ENCODE results near the gene KRTAP6-3. TPM values are rescaled to one million over a fixed set of nuclear protein-coding genes. Genes with fewer than 3 reads are reported as not detected.

The KRTAP6-3 gene
- total and polyA plus RNA-seq, 2 experiments from 2014 or later: not detected

- no peaks in the 10 kb centered on the region for H3K79me2 ChIP-seq (replicated peaks; ENCODE audit: insufficient read depth)
- no peak overlapping the region for H3K4me2 ChIP-seq
- H3K4me1 ChIP-seq (ENCODE audit: insufficient read depth): no peaks in the 10 kb centered on the region; the same call in 1 of the 2 replicates
- Mint-ChIP-seq H3K36me3 (ENCODE audit: low read depth) (0 out of 3 replicates have a peak, but pooled peaks cover 5% of the 10 kb centered on the region), H3K4me3 (no peak overlapping the region), H3K4me1 (no peaks in the 10 kb centered on the region; the same call in 2 of the 3 replicates), H3K27ac (no peak overlapping the region), H3K9me3 (peaks cover 16% of the 10 kb centered on the region), H3K27me3 (ENCODE audit: insufficient read depth, low read depth, poor library complexity) (no peaks in the 10 kb centered on the region)
- H3K4me3 ChIP-seq: no peak overlapping the region
- H3K9me2 ChIP-seq (ENCODE audit: insufficient read depth): peaks cover 7% of the 10 kb centered on the region; the same call in 1 of the 2 replicates
- DNase-seq (ENCODE audit: low spot score) (no peak), ATAC-seq (no peak)
- no peak for TF ChIP-seq ZNF114 (CRISPR knock-in tag; IDR thresholded peaks at IDR 0.05)
- TF ChIP-seq EZH2phosphoT487 (IDR thresholded peaks at IDR 0.05; ENCODE audit: unreplicated experiment): no peak
- no peak for TF ChIP-seq EZH2 (IDR thresholded peaks at IDR 0.05; ENCODE audit: low read depth, unreplicated experiment)
- TF ChIP-seq POLR2AphosphoS5 (IDR thresholded peaks at IDR 0.05; ENCODE audit: low read depth): no peak
- TF ChIP-seq JUNB (IDR thresholded peaks at IDR 0.05; ENCODE audit: unreplicated experiment): no peak
- TF ChIP-seq STAT1 (IDR thresholded peaks at IDR 0.05; ENCODE audit: unreplicated experiment): no peak
- TF ChIP-seq NANOG (IDR thresholded peaks at IDR 0.05; ENCODE audit: borderline replicate concordance): no peak
- no peak for TF ChIP-seq ZNF331 (CRISPR knock-in tag; IDR thresholded peaks at IDR 0.05; ENCODE audit: low read depth)
- no peak for TF ChIP-seq CTCF (conservative IDR thresholded peaks at IDR 0.05; ENCODE audit: low read depth in 2 of 2)
- no peak for TF ChIP-seq CREB1 (CRISPR knock-in tag; IDR thresholded peaks at IDR 0.05; ENCODE audit: low read depth)
- no peak overlapping the region for H3K27ac ChIP-seq (ENCODE audit: low read depth)
- H3F3A ChIP-seq (replicated peaks; ENCODE audit: low read depth): no peaks in the 10 kb centered on the region
- no peak overlapping the region for H2AFZ ChIP-seq
- H3K27me3 ChIP-seq (ENCODE audit: insufficient read depth): no peaks in the 10 kb centered on the region
- H3K36me3 ChIP-seq (ENCODE audit: insufficient read depth): no peaks in the 10 kb centered on the region
- no peaks in the 10 kb centered on the region for H4K20me1 ChIP-seq (replicated peaks; ENCODE audit: insufficient read depth)
Measured at GRCh38 chr21:30623362-30623761, 31.1 kb downstream of the KRTAP6-3 start.

- H3K36me3 ChIP-seq (ENCODE audit: insufficient read depth): no peaks in the 10 kb centered on the region
- ATAC-seq (no peak), DNase-seq (ENCODE audit: low spot score) (peak; percentile 9)
- H2AFZ ChIP-seq: peak overlapping the region; percentile 73
- Mint-ChIP-seq H3K27me3 (ENCODE audit: insufficient read depth, low read depth, poor library complexity) (no peaks in the 10 kb centered on the region), H3K36me3 (ENCODE audit: low read depth) (0 out of 3 replicates have a peak, but pooled peaks cover 5% of the 10 kb centered on the region), H3K27ac (no peak overlapping the region), H3K9me3 (peaks cover 16% of the 10 kb centered on the region), H3K4me1 (no peaks in the 10 kb centered on the region; the same call in 2 of the 3 replicates), H3K4me3 (no peak overlapping the region)
- H3F3A ChIP-seq (replicated peaks; ENCODE audit: low read depth): no peaks in the 10 kb centered on the region
- no peaks in the 10 kb centered on the region; the same call in 1 of the 2 replicates for H3K4me1 ChIP-seq (ENCODE audit: insufficient read depth)
- H3K79me2 ChIP-seq (replicated peaks; ENCODE audit: insufficient read depth): no peaks in the 10 kb centered on the region
- H3K27me3 ChIP-seq (ENCODE audit: insufficient read depth): no peaks in the 10 kb centered on the region
- peak overlapping the region; percentile 18; the same call in 1 of the 2 replicates for H3K4me2 ChIP-seq
- H3K27ac ChIP-seq (ENCODE audit: low read depth): no peak overlapping the region
- H3K9me2 ChIP-seq (ENCODE audit: insufficient read depth): peaks cover 13% of the 10 kb centered on the region; the same call in 1 of the 2 replicates
- no peaks in the 10 kb centered on the region for H4K20me1 ChIP-seq (replicated peaks; ENCODE audit: insufficient read depth)
- no peak overlapping the region for H3K4me3 ChIP-seq
- TF ChIP-seq JUNB (IDR thresholded peaks at IDR 0.05; ENCODE audit: unreplicated experiment) (no peak), EZH2 (IDR thresholded peaks at IDR 0.05; ENCODE audit: low read depth, unreplicated experiment) (no peak), ZNF462 (CRISPR knock-in tag; IDR thresholded peaks at IDR 0.05) (no peak), NANOG (IDR thresholded peaks at IDR 0.05; ENCODE audit: borderline replicate concordance) (no peak)
Measured at GRCh38 chr21:30625449-30626165, 33.4 kb downstream of the KRTAP6-3 start.

Measured in GM23338 (cell line).